HG03196 (cell line): ENCODE data around the gene COQ8A.
"Not testable (repeated sequence)": the region's sequence is repeated elsewhere in the genome, so short reads cannot be mapped to it uniquely, and the experiment has no call there.

ENCODE experiments used
- ATAC-seq: cut with Tn5 transposase; IDR thresholded peaks from one replicate; pipeline ENCODE4 v1.9.1; 2021; ENCODE audit not compliant: unreplicated experiment

Gene COQ8A

DNA sequence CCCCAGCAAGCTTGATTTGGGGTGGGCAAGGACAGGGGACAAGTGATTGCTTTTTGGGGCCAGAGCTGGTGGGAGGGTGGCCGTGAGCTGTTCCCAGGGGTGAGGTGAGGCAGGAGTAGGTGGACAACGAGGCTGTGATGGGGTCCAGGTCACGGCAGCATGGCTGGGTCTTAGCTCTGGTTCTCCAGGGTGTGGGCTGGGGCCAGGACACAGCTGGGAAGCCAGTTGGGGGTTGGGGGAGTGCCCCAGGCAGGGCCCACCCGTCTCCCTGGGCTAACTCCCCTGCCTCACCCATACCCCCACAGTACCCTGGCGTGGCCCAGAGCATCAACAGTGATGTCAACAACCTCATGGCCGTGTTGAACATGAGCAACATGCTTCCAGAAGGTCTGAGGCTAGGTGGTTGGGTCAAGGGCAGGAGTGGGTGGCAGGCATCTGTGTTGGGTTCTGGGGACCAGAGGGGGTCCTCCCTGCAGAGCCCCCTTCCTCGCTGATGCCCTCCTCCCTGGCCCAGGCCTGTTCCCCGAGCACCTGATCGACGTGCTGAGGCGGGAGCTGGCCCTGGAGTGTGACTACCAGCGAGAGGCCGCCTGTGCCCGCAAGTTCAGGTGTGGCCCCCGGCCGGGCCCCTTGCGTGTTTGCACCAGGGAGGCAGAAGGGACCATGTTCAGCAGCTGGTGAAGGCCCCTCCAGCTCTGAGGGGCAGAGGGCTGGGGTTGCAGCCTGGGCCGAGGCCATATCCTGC is 43.3 kb downstream of the COQ8A start:
- ATAC-seq, result no peak

- ATAC-seq, result no peak
These were observed 43.9 kb downstream of the COQ8A start for GRCh38 chr1:226983992-226984364.

GRCh38 chr1:226984521-226985238 is 44.6 kb downstream of the COQ8A start:
- no peak for ATAC-seq

- ATAC-seq, result no peak
These were observed 45.2 kb downstream of the COQ8A start for GRCh38 chr1:226985239-226985838.

GRCh38 chr1:226985839-226986463 is 45.9 kb downstream of the COQ8A start:
- no peak for ATAC-seq

DNA sequence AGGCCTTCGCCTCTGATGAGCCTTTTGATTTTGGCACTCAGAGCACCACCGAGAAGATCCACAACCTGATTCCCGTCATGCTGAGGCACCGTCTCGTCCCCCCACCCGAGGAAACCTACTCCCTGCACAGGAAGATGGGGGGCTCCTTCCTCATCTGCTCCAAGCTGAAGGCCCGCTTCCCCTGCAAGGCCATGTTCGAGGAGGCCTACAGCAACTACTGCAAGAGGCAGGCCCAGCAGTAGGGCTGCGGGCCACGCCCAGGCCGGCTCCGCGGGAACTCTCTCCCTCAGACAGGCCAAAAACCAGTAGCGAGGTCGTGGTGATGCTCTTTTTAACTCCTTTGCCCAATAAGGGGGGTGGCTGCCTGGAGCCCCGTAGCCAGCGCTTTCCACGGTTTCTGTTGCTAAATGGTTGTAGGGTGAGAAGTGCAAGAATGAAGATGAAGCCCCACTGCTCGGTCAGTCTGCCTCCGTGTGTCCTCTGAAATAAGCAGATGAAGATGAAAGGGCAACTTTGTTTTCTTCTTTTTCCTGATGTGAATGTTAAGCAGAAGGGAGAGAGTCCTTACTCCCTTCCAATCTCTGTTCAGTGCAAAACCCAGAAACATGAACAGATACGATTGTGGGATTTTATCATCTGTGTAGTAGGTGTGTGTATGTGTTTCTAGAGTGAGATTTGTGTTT is 46.5 kb downstream of the COQ8A start:
- ATAC-seq, result no peak

- no peak for ATAC-seq
These were observed 47.1 kb downstream of the COQ8A start for GRCh38 chr1:226987179-226987536.

GRCh38 chr1:226987623-226988333 is 47.7 kb downstream of the COQ8A start:
- no peak for ATAC-seq

GRCh38 chr1:226988334-226988666 is 48.2 kb downstream of the COQ8A start:
- ATAC-seq, result no peak

- no peak for ATAC-seq
These were observed 49.2 kb downstream of the COQ8A start for GRCh38 chr1:226989085-226989920.

DNA sequence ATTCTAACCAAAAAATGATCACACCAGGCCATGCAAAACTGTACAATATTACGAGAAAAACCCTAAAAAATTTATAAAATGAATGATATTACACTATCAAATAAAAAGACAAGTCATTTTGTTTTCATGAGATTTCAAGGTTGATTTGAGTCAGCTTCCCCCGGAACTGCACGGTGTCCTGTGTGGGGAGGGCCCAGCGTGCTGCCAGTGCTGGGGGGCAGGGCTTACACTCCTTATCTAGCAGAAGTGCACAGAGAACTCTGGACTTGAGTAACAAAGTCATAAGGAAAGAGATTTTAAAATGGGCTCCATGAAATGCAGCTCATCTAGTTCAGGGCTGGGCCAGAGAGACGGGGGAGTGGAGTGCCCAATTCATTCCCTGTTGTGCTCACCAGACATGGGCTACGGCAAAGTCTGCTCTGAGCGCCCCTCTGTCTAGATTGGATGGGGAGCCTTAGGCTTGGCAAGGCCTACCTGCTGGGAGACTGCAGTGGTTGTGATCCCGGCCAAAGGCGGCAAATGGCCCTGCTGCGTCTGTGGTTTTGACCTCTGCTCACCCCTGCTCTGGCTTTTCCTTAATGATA is 50.1 kb downstream of the COQ8A start:
- peak; percentile 54 for ATAC-seq

- ATAC-seq, result no peak
These were observed 51.8 kb downstream of the COQ8A start for GRCh38 chr1:226991920-226992319.

DNA sequence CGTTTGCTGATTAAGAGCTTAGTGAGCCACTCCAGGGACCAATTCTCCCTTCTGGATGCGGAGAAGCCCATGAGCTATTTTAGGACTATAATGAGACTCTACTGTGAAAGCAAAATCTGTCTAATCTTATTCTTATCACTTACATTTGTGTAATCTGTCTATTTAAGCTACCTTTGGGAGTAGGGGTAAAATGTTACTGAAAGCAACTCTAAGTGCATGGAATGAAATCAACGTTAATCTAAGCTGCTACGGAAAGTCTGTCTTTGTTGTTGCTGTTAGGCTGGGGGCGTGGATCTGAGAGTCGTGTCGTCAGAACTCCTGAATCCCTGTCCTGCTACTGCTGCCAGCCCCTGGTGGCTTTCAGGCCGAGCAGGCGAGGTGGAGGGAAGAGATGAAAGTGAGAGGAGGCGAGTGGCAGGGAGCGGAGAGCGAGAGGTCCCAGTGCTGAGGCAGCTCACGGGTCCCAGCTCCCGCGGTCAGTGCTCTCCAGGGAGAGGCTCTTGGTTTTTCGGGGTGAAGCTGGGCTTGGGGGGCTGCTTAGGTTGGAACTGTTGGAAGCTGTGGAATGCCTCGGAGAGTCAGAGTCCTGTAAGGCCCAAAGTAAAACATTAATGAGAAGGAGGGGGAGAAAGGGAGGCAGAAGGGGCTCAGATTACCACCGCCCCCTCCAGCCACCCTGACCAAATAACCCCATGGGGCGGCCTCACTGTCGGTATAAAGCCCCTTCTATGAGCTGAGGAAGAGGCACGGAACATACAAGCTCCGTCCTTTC is 53.9 kb downstream of the COQ8A start:
- ATAC-seq, result no peak

GRCh38 chr1:226994586-226995364 is 54.7 kb downstream of the COQ8A start:
- peak; percentile 19 for ATAC-seq

GRCh38 chr1:226995365-226996332 is 55.6 kb downstream of the COQ8A start:
- ATAC-seq, result peak; percentile 97

- ATAC-seq, result not testable (repeated sequence)
These were observed 59.5 kb downstream of the COQ8A start for GRCh38 chr1:226999579-226999978.
